ENCODE measurements around the gene TMEM244.
"Not testable (repeated sequence)": the region's sequence is repeated elsewhere in the genome, so short reads cannot be mapped to it uniquely, and the experiment has no call there.

The TMEM244 gene, protein sequence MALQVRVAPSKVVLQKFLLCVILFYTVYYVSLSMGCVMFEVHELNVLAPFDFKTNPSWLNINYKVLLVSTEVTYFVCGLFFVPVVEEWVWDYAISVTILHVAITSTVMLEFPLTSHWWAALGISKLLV

GRCh38 chr6:129860908-129861665, at the start of gene TMEM244:
Gene TMEM244 (minus strand): TSS chr6:129861315. CDS start chr6:129861188, 127 bp downstream.
- DNase-seq: no peak

DNA sequence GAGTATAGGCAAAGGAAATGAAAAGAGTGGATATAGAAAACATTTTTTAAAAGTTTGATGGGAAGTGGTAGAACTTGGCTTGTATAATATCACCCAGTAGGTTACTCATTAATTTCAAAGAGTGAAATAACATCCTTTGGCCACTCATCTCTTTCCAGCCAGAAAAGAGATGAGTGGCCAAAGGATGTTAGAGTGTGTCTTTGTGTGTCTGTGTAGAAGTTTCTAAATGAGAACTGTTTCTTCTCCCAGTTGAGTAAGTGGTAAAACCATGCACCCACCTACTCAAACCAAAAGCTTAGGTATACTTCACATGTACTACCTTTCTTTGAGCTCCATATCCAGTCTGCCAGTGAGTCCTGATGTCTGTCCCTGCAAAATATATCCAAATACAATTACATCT, 47.7 kb upstream of the TMEM244 start:
- no peak for DNase-seq

GRCh38 chr6:129908356-129908755, 47.2 kb upstream of the TMEM244 start:
- no peak for DNase-seq

DNA sequence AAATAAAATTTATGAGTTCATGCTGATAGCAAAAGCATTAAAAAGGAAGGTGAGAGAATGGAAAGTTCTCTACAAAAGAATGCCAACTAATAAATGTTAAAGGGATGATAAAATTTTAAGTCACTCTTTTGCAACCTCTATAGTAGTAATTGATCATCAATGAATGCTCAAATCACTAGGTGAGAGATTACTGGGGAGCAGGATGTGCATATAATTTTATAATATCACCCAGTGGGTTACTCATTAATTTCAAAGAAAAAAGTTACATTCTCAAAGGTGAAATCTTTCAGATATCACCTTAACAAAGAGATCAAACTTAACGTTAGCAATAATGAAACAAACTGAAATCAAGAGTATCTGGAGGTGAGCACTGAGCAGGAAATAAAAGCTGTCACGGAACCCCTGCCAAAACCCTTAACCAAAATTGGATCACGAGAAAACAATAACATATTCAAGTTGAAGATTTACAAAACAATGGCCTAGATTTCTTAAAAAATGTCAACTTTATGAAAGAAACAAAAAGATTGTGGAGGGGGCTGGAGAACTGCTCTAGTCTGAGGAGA, 45.5 kb upstream of the TMEM244 start:
- DNase-seq: no peak

- no peak for DNase-seq
Measured at GRCh38 chr6:129903082-129903481, 42.0 kb upstream of the TMEM244 start.

GRCh38 chr6:129902681-129903080, 41.6 kb upstream of the TMEM244 start:
- no peak for DNase-seq

DNA sequence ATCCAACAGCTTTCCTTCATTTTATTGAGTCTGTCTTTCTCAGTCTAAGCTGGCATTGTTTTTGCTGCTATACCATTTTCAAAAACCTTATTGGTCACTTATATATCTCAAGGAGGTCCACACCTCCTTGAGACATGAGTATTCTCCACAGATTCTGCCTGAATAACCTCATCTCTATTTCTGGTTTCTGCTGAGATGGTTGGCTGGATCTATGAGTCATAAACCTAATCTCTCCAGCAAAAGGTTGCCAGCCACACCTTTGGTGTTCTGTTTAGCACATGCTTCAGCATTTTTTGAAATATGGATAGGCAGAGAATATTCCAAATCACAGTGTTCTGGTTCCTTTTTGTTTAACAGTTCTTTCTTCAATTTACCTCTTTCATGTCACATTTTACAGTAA, 40.8 kb upstream of the TMEM244 start:
- no peak for DNase-seq

- no peak for DNase-seq
Measured at GRCh38 chr6:129895692-129896091, 34.6 kb upstream of the TMEM244 start.

DNA sequence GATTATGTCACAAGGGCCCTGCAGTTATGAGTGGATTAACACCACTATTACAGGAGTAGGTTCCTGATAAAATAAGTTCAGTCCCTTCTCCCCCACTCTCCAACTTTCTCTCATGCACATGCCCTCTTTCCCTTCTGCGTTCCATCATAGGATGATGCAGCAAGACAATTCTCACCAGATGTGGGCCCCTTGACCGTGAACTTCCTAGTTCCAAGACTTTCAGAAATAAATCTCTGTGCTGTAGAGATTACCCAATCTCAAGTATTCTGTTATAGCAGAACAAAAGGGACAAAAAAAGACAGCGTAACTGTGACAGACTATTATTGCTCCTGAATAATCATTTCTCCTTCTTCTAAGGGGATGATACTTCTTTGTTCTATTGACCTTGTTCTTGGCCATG, 33.8 kb upstream of the TMEM244 start:
- no peak for DNase-seq

- no peak for DNase-seq
Measured at GRCh38 chr6:129893640-129894039, 32.5 kb upstream of the TMEM244 start.

DNA sequence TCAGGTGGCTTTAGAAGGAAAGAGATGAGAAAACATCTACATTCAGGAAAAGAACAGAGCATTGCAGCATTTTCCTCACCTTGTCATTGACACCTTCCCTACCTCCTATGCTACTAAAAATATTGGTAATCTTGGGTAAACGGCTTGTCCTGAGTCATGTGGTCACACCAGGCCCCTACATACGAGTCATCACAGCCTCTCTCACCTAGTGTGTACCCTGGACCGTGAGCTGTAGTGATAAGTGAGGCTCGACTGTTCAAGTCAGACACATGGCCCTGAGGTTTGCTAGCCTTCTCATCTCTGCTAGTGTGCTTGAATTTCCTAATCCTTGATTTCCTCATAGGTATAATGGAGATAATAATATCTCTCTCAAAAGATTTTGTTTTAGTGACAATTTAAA, 29.6 kb upstream of the TMEM244 start:
- no peak for DNase-seq

- no peak for DNase-seq
Measured at GRCh38 chr6:129890164-129890563, 29.0 kb upstream of the TMEM244 start.

GRCh38 chr6:129889580-129889979, 28.5 kb upstream of the TMEM244 start:
- DNase-seq: no peak

- no peak for DNase-seq
Measured at GRCh38 chr6:129886401-129887155, 25.5 kb upstream of the TMEM244 start.

DNA sequence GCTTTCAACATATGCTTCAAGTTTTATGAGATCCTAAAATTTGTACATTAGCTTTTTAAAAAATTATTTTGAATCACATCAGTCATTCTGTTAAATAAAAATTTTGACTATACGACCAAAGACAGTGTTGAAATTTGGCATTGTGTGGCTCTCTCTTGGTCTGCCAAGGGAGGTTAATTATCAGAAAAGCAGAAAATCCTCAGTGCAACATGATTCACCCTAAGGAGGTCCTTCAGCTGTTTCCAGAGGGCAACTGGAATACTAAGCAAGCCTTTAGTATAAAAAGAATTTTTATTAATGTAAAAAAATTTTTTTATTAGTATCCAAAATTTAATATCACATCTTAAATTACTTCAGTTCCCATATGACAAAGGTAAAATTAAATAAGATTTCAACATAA, 23.1 kb upstream of the TMEM244 start:
- no peak for DNase-seq

DNA sequence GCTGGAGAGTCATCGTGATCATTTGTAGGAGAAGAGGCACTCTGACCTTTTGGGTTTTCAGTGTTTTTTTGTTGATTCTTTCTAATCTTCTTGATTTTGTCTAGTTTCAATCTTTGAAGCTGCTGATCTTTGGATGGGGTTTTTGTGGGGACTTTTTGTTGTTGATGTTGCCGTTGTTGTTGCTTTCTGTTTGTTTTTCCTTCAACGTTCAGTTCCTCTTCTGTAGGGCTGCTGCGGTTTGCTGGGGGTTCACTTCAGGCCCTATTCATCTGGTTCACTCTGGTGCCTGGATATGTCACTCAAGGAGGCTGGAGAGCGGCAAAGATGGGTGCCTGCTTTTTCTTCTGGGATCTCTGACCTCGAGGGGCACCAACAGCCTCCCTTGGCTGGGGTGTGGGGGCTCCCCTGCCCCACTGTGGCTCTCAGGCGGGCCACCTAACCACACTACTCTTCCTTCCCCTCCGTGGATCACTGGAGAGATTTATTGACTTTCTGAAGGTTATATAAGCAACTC, 21.5 kb upstream of the TMEM244 start:
- no peak for DNase-seq

DNA sequence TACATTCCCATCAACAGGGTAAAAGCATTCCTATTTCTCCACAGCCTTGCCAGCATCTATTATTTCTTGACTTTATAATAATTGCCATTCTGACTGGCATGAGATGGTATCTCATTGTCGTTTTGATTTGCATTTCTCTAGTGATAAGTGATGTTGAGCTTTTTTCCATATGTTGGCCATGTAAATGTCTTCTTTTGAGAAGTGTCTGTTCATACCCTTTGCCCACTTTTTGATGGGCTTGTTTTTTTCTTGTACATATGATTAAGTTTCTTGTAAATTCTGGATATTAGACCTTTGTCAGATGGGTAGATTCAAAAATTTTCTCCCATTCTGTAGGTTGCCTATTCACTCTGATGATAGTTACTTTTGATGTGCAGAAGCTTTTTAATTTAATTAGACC, 16.8 kb upstream of the TMEM244 start:
- DNase-seq: not testable (repeated sequence)

DNA sequence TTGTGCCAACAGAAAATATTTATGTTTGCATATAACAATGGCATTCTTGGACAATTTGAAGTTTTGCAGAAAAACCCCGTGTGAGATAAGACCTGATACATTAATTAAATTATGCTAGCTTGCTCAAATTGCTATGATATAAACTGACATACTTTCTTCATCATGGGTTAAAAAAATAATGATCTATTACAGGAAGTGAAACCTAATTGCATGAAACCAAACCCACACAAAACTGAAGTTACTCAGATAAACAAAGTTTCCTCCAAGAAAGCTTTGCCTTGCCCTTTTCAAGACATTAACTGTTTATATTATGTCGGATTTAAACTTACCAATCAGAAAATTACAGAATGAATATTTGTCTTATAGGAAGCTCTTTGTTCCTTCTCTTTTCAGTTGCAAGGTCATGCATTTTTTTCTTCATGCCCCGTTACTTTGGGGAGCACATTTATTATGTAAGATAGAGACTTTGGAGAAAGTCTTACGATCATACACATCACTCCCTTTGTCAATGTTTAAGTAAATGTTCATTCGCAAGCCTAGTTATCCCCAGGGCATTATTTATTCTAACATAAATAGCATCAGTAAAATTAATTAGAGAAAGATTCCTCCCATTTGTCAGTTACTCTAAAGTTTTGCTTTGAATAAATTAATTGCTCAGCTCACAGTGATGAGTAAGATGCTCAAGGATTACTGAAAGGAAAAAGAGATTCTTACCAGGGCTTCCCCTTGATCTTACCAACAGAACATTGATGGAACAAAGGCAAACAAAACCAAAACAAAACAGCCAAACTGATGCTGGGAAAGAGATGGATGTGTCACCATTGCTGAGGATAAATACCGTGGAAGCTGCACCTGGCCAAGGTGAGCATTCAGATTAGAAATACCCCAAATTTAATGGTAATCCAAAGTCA, 14.8 kb upstream of the TMEM244 start:
- no peak for DNase-seq

- no peak for DNase-seq
Measured at GRCh38 chr6:129874837-129875236, 13.7 kb upstream of the TMEM244 start.

DNA sequence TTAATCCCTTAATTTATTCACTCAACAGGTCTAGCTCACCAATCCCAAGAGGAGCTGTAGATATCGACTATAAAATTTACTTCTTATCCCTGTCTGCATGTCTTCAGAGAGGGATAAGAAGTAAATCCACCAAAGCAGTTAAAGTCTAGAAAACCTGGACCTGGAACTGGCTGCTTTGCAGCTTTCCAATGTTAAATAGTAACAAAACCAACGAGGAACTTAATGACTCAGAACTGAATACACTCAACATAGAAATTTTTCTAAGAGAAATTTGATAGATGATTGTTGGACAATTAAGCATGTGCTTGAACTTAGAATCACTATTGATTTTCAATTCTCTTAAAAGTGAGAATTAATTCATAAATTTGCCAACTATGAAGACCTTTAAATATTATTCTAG, 11.5 kb upstream of the TMEM244 start:
- DNase-seq: no peak

DNA sequence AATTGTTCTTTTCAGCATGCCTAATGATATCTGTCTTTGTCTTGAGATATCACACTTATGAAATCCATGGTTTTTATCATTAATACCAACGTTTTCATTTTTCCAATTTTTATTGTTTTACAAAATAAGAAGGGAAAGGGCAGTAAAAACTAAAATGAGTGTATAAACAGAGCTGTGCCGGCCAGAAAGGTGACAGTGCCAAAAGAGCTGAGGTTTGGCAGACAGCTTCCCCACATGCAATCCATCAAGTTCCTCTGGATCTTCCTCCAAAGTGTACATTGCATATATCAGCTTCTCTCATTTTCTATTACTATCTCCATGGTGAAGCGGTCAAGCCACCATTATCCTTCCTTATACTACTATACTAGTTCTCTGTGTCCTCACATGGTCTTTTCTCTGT, 10.1 kb upstream of the TMEM244 start:
- peak; percentile 41 for DNase-seq

- DNase-seq: no peak
Measured at GRCh38 chr6:129867403-129867802, 6.3 kb upstream of the TMEM244 start.
